ENCODE results near the gene CCL18.
A peak's percentile ranks its signal among the peaks of the same experiment; 100 is the strongest.
"Not testable (repeated sequence)": the region's sequence is repeated elsewhere in the genome, so short reads cannot be mapped to it uniquely, and the experiment has no call there.

The CCL18 gene

DNA sequence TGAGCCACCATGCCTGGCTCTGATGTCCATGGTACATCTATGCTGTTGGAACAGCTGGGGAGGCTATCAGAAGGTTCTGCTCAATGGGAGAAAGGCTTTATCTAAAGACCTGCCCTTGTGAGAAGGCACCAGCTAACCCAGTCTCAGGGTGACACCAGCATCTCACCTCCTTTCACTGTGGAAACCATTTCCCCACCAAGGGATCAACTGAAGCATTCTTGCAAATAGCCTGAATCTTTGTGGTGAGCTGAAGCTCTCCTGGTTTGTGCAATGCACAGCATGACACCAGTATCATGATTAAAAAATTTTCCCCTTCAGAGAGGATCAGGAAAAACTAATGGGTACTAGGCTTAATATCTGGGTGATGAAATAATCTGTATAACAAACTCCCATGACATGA lies 5.1 kb downstream of the CCL18 start:
- no peak for DNase-seq (ENCODE audit: low read depth)

DNA sequence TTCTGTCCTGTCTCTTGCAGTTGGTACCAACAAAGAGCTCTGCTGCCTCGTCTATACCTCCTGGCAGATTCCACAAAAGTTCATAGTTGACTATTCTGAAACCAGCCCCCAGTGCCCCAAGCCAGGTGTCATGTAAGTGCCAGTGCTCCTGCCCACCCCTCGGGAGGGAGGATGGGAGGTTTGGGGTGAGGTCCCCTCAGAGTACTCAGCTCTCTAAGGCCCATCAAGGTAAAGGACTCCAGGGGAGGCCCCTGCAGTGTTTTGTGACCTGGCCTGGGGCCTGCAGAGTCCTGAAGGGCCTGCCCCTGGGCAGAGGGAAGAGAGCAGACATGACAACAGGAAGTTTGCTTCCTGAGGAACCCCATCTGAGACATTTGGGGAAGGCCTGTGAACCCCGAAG lies 6.4 kb downstream of the CCL18 start:
- TF ChIP-seq, protein P1, sequence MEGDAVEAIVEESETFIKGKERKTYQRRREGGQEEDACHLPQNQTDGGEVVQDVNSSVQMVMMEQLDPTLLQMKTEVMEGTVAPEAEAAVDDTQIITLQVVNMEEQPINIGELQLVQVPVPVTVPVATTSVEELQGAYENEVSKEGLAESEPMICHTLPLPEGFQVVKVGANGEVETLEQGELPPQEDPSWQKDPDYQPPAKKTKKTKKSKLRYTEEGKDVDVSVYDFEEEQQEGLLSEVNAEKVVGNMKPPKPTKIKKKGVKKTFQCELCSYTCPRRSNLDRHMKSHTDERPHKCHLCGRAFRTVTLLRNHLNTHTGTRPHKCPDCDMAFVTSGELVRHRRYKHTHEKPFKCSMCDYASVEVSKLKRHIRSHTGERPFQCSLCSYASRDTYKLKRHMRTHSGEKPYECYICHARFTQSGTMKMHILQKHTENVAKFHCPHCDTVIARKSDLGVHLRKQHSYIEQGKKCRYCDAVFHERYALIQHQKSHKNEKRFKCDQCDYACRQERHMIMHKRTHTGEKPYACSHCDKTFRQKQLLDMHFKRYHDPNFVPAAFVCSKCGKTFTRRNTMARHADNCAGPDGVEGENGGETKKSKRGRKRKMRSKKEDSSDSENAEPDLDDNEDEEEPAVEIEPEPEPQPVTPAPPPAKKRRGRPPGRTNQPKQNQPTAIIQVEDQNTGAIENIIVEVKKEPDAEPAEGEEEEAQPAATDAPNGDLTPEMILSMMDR (IDR thresholded peaks at IDR 0.05; ENCODE audit: control insufficient read depth, insufficient read depth, low read depth, low read length, missing control alignments) = no peak
- DNase-seq (ENCODE audit: low read depth) = no peak
- H3K4me3 ChIP-seq (ENCODE audit: control insufficient read depth, low read depth, low read length) = no peak overlapping the region

More for the DNA sequence above, 5.1 kb downstream of the CCL18 start:
- TF ChIP-seq, protein P1 (IDR thresholded peaks at IDR 0.05; ENCODE audit: control insufficient read depth, insufficient read depth, low read depth, low read length, missing control alignments) = no peak
- H3K4me3 ChIP-seq (ENCODE audit: control insufficient read depth, low read depth, low read length) = no peak overlapping the region

DNA sequence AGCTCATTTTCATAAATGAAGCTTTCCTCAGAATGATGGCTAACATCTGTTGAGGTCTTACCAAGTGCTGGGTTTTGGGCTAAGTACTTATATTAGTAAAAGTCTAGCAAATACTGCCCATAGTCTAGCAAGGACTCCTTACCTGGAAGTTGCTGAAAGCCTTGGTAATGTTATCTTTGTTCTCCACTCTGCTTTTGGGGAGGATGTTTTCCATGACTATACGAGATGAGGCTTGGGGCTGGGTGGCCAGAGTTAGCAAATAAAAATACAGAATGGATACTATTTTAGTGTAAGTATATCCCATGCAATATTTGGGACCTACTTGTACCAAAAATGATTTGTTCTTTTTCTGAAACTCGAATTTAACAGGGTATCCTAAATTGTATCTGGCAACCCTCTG lies 7.7 kb downstream of the CCL18 start:
- no peak for DNase-seq (ENCODE audit: low read depth)
- TF ChIP-seq, protein P1 (IDR thresholded peaks at IDR 0.05; ENCODE audit: control insufficient read depth, insufficient read depth, low read depth, low read length, missing control alignments) = no peak
- no peak overlapping the region for H3K4me3 ChIP-seq (ENCODE audit: control insufficient read depth, low read depth, low read length)

DNA sequence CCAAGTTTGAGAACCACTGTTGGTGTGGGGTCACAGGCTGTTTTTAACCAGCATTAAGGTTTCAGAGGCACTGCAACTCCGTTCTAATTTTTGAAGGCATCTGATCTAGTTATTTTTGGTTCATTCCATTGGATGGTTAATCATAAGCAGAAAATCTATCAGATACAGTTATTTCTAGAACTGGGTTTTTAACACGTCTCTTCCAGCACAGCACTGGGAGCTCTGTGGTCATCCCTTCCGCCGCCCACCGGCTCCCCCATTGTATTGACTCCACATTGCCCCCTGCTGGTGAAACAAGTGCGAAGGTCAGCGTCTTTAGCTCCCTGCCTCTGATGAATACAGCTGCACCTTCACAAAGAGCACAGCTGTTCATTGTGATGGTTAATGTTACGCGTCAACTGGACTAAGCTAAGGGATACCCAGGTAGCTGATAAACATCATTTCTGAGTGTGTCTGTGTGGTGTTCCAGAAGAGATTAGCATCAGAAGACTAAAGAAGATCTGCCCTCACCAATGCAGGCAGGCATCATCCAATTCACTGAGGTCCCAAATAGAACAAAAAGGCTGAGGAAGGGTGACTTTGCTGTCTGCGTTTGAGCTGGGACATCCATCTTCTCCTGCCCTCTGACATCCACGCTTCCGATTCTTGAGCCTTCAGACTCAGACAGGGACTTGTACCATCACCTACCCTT lies 8.5 kb downstream of the CCL18 start:
- TF ChIP-seq, protein P1 (IDR thresholded peaks at IDR 0.05; ENCODE audit: control insufficient read depth, insufficient read depth, low read depth, low read length, missing control alignments) = peak; percentile 64
- DNase-seq (ENCODE audit: low read depth) = no peak
- no peak overlapping the region for H3K4me3 ChIP-seq (ENCODE audit: control insufficient read depth, low read depth, low read length)

DNA sequence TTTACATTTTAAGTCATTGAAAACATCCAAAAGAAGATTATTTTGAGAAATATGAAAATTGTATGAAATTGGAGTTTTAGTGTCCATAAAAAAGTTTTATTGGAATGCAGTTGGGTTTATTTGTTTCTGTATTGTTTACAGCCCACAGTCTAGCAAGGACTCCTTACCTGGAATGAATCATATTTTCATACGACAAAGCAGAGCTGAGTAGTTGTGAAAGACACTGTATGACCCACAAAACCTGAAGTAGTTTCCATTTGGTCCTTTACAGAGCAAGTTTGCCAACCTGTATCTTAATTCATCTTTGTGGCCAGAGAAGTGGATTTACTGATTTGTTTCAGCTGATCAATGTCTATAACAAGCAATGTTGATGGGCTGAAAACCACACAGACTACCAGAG lies 10.3 kb downstream of the CCL18 start:
- DNase-seq (ENCODE audit: low read depth) = no peak
- no peak overlapping the region for H3K4me3 ChIP-seq (ENCODE audit: control insufficient read depth, low read depth, low read length)
- TF ChIP-seq, protein P1 (IDR thresholded peaks at IDR 0.05; ENCODE audit: control insufficient read depth, insufficient read depth, low read depth, low read length, missing control alignments) = no peak

DNA sequence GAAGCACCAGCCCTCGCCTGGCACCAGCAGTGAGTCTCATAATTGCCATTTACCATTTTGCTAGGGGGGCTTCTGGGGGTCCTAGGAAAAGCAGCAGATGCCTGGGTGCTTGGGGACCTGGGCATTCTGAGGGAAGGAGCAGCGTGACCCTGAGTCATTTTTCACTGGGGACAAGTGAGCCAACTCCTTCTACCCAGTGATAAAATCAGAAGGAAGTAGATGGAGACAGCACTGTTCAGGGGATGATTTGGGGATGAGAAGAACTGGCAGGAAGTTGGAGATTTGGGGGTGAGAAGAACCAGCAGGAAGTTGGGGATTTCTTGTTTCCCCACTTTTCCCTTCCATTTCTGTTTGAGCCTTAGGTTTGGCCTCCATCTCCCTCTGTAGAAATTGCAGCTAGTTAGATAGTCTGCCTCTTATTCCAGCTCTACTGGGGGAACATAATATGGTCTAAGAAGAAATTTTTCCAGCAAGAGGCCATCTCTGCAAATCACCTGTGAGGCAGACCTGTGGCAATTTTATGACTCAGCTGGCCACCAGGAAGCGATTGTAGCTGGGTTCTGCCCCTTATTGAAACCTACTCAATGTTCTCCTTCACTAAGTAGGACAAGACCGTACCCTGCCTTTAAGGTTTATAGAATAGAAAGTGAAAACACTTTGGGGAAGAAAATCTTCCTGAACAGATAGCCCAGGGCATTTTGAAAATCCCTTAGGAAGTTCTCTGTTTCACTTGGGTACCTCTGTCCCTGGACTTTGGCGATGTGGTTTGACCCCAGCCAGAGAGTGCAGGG lies 17.8 kb downstream of the CCL18 start:
- DNase-seq (ENCODE audit: low read depth); H3K4me3 ChIP-seq (ENCODE audit: control insufficient read depth, low read depth, low read length): not testable (repeated sequence)

DNA sequence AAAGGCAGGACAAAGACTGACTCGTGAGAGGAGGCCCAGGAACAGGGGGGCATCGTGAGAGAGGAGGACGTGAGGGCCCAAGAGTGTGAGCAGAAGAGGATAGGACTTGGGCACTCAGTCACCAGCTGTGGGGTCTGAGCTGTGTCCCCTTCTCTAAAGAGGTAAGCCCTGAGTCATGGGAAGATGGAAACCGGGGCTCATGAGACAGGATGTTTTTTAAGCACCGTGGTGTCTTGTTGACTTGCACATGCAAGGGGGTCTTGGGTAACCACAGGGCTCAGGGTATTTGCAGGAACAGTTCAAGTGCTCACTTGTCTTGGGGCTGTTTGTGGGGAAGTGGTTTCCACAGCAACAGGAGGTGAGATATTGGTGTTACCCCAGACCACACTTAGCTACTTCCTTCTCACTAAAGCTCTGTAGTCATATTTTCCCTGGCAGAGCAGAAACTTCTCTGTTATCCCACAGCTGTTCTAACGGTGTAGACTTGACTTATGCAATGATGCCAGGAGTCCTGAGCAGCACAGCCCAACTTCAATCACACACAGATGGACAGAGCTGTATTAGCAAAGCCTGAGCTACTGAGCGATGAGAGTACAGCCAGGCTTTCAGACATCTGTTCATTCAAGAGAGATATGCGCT lies 18.5 kb downstream of the CCL18 start:
- not testable (repeated sequence) for DNase-seq (ENCODE audit: low read depth); H3K4me3 ChIP-seq (ENCODE audit: control insufficient read depth, low read depth, low read length)

DNA sequence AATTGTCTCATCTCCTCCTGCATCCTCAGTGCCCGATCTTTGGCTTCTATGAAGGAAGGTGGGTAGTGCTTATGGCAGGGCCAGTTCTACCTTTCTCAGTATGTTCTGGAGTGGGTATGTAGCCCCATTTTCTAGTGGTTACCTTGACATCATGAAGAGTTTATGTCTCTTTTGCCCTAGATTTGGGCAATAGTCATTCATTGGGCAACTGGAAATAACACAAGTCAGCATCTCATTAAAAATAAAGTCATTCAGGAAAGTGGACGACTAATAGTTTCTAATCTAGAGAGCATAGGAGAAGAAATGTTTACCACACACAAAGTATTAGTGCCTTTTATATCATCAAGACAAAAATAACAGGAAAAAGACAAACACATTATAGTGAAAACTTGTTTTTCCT lies 19.6 kb downstream of the CCL18 start:
- not testable (repeated sequence) for H3K4me3 ChIP-seq (ENCODE audit: control insufficient read depth, low read depth, low read length); DNase-seq (ENCODE audit: low read depth)
